B cell (primary cell): ENCODE data around the gene KEAP1. TPM values are rescaled to one million over a fixed set of nuclear protein-coding genes. Genes with fewer than 3 reads are reported as not detected.

Source experiments
- ATAC-seq: fragments of 200-7000 bp; cut with Tn5 transposase; one replicate; pipeline ENCODE4 v1.10.0; 2021; ENCODE audit warnings: low read depth, mild to moderate bottlenecking, moderate number of reproducible peaks, moderate library complexity
- CTCF ChIA-PET: fragments of 350-600 bp; sonication (Branson Sonifier 250); formaldehyde crosslinking; loops from one replicate; lab custom pipeline; 2021; ENCODE audit warnings: antibody characterized with exemption, inconsistent platforms; lab: Charles Lee
- POLR2A ChIA-PET: fragments of 350-600 bp; sonication (Branson Sonifier 250); formaldehyde crosslinking; loops from one replicate; lab custom pipeline; 2021; ENCODE audit warnings: antibody characterized with exemption; lab: Charles Lee
- DNase-seq: peaks from one replicate; pipeline ENCODE4 v3.0.0; 2013
- H2AFZ ChIP-seq: 2 replicates; pipeline ENCODE4 v1.6.1; 2012; ENCODE audit warnings: mild to moderate bottlenecking, low read depth, low read length; ENCODE audit not compliant: insufficient read depth, poor library complexity, severe bottlenecking
- H3K27ac ChIP-seq, 2 donors: 1 replicate in 1 of 2; 2 replicates in 1 of 2; pipeline ENCODE4 v1.5.1; 2012 to 2013; ENCODE audit warnings: low read length in 2 of 2, mild to moderate bottlenecking in 2 of 2, moderate library complexity in 1 of 2
- H3K27me3 ChIP-seq, 4 experiments: fragments of 200-600 bp in 1 of 4; sonication (generic) in 1 of 4; replicated peaks in 1 of 4; 1 replicate in 2 of 4; 2 replicates in 2 of 4; pipeline versions ENCODE4 v1.6.1 to v1.7.0; 2013 to 2016; ENCODE audit warnings: low read length in 3 of 4, mild to moderate bottlenecking in 2 of 4, mixed read lengths in 1 of 4, moderate library complexity in 1 of 4; ENCODE audit not compliant: insufficient read depth in 4 of 4, control insufficient read depth in 3 of 4; ENCODE audit errors: control extremely low read depth in 1 of 4
- H3K36me3 ChIP-seq, 2 experiments: replicated peaks in 1 of 2; 1 replicate in 1 of 2; 2 replicates in 1 of 2; pipeline versions ENCODE4 v1.6.1 to v1.7.1; 2013; ENCODE audit warnings: low read length in 1 of 2; ENCODE audit not compliant: insufficient read depth in 2 of 2, control insufficient read depth in 1 of 2; ENCODE audit errors: control extremely low read depth in 1 of 2, extremely low read depth in 1 of 2
- H3K4me1 ChIP-seq, 2 donors: fragments of 200-600 bp in 1 of 2; sonication (generic) in 1 of 2; 1 replicate in 1 of 2; 2 replicates in 1 of 2; pipeline versions ENCODE4 v1.5.1 to v1.6.1; 2013 to 2017; ENCODE audit warnings: low read length in 2 of 2; ENCODE audit not compliant: control insufficient read depth in 2 of 2, insufficient read depth in 2 of 2
- H3K4me2 ChIP-seq: replicated peaks from 2 replicates; pipeline ENCODE3; 2012; ENCODE audit warnings: mild to moderate bottlenecking, low read depth, low read length; ENCODE audit not compliant: poor library complexity, severe bottlenecking
- H3K4me3 ChIP-seq, 5 experiments: fragments of 200-600 bp in 1 of 5; sonication (generic) in 1 of 5; 1 replicate in 3 of 5; 2 replicates in 2 of 5; pipeline versions ENCODE4 v1.5.1 to v1.7.0; 2011 to 2016; ENCODE audit warnings: low read length in 4 of 5, mild to moderate bottlenecking in 4 of 5, low read depth in 2 of 5, control low read depth in 1 of 5, moderate library complexity in 1 of 5; ENCODE audit not compliant: insufficient read depth in 1 of 5; ENCODE audit errors: control extremely low read depth in 1 of 5, extremely low read depth in 1 of 5
- H3K79me2 ChIP-seq: fragments of 200-600 bp; sonication (generic); one replicate; pipeline ENCODE4 v1.6.0; 2016; ENCODE audit warnings: low read length; ENCODE audit not compliant: control insufficient read depth, insufficient read depth
- H3K9ac ChIP-seq: fragments of 200-600 bp; sonication (generic); 2 replicates; pipeline ENCODE4 v1.6.1; 2017; ENCODE audit warnings: mild to moderate bottlenecking, low read length, moderate library complexity
- H3K9me3 ChIP-seq, 3 donors: one replicate each; pipeline versions ENCODE4 v1.6.1 to v1.7.1; 2013; ENCODE audit warnings: low read length in 2 of 3; ENCODE audit not compliant: control insufficient read depth in 2 of 3, insufficient read depth in 1 of 3; ENCODE audit errors: control extremely low read depth in 1 of 3
- H4K20me1 ChIP-seq: 2 replicates; pipeline ENCODE4 v1.6.0; 2012; ENCODE audit warnings: mild to moderate bottlenecking, low read length; ENCODE audit not compliant: insufficient read depth, control insufficient read depth, poor library complexity, severe bottlenecking
- H3K27ac Mint-ChIP-seq: one replicate; pipeline ENCODE4 v1.8.0; 2021; ENCODE audit warnings: mixed read lengths
- H3K27me3 Mint-ChIP-seq: one replicate; pipeline ENCODE4 v1.8.0; 2021; ENCODE audit warnings: mixed read lengths
- H3K4me1 Mint-ChIP-seq: one replicate; pipeline ENCODE4 v1.8.0; 2021; ENCODE audit warnings: mixed read lengths
- H3K4me3 Mint-ChIP-seq: one replicate; pipeline ENCODE4 v1.8.0; 2021; ENCODE audit warnings: mixed read lengths
- H3K9me3 Mint-ChIP-seq: one replicate; pipeline ENCODE4 v1.8.0; 2022; ENCODE audit warnings: mixed read lengths; ENCODE audit not compliant: insufficient read depth
- EZH2 ChIP-seq: IDR thresholded peaks from 2 replicates; pipeline ENCODE4 v1.6.1; 2012; ENCODE audit warnings: borderline replicate concordance, low read depth, mild to moderate bottlenecking, moderate library complexity, low read length; ENCODE audit not compliant: insufficient read depth, poor library complexity, severe bottlenecking
- WGBS: methylation state at CpG from one replicate; pipeline ENCODE4 v1.1.5; 2013; ENCODE audit warnings: missing lambda C conversion rate; ENCODE audit not compliant: insufficient coverage; 5-methylcytosine and 5-hydroxymethylcytosine counted together
- intact Hi-C: fragments of 100-400 bp; cut with micrococcal nuclease; formaldehyde crosslinking; loops from one replicate; pipeline ENCODE4 v1.10.0; 2022
- polyA plus RNA-seq: library from polyadenylated mRNA; depleted of rRNA; stranded (reverse); fragments of >200 nt; gene quantifications from 2 replicates; pipeline ENCODE4 v1.2.3, GENCODE V29; 2012
- total RNA-seq, 2 donors: library from RNA; stranded (reverse); fragments of 120-200 nt in 1 of 2; gene quantifications; 1 replicate in 1 of 2; 2 replicates in 1 of 2; pipeline versions ENCODE4 v1.2.3 to v1.2.4, GENCODE V29; 2013 to 2022
- TF ChIP-seq, protein P1 (sequence below): fragments of 200-600 bp; IDR thresholded peaks from one replicate; pipeline ENCODE4 v1.8.0; 2022; ENCODE audit warnings: antibody characterized with exemption, mild to moderate bottlenecking

The KEAP1 gene
- total and polyA plus RNA-seq, 2 donors (not counting 1 experiment from before 2014, with no cell fraction given): 17.7 to 27.0 TPM

DNA sequence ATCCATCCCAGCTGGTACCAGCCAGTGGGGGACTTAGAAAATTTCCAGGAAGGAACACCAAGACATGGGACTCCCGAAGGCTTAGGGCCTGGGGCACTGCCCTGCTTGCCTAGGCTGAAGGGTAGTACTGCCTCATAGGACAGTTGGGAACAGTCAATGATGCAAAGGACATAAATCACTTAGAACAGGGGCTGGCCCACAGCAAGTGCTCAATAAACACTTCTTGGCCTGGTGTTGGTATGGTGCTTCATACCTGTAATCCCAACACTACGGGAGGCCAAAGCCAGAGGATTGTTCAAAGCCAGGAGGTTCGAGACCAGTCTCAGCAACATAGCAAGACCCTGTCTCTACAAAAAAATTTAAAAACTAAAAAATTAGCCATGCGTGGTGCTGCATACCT lies 5.8 kb downstream of the KEAP1 start:
- Histone ChIP-seq H3K4me1 (peaks cover 6 to 9% of the 10 kb centered on the region in 2 donors), H3K27ac (no peak overlapping the region), H3K79me2 (peaks cover 37% of the 10 kb centered on the region), H3K27me3 (no peaks in the 10 kb centered on the region), H3K4me2 (no peak overlapping the region), H3K9me3 (no peaks in the 10 kb centered on the region), H4K20me1 (no peaks in the 10 kb centered on the region), H3K4me3 (no peak overlapping the region), H2AFZ (no peak overlapping the region), H3K36me3 (peaks cover 0 to 13% of the 10 kb centered on the region in 2 experiments), H3K9ac (no peak overlapping the region)
- Mint-ChIP-seq H3K27me3 (no peaks in the 10 kb centered on the region), H3K9me3 (no peaks in the 10 kb centered on the region), H3K4me3 (no peak overlapping the region), H3K4me1 (peaks cover 20% of the 10 kb centered on the region), H3K27ac (no peak overlapping the region)
- intact Hi-C loops: no loop called here
- DNase-seq (no peak), ATAC-seq (no peak)
- ChIA-PET POLR2A (interaction anchor here (0.7 kb wide), 1 partner anchor 54 kb away, joined by 4 read pairs; no protein-coding TSS in a partner anchor), CTCF (no interaction called here)
- whole genome bisulfite sequencing: 94% methylated on average over 3 of the region's 4 CpGs
- TF ChIP-seq EZH2: no peak
- TF ChIP-seq, protein P1, sequence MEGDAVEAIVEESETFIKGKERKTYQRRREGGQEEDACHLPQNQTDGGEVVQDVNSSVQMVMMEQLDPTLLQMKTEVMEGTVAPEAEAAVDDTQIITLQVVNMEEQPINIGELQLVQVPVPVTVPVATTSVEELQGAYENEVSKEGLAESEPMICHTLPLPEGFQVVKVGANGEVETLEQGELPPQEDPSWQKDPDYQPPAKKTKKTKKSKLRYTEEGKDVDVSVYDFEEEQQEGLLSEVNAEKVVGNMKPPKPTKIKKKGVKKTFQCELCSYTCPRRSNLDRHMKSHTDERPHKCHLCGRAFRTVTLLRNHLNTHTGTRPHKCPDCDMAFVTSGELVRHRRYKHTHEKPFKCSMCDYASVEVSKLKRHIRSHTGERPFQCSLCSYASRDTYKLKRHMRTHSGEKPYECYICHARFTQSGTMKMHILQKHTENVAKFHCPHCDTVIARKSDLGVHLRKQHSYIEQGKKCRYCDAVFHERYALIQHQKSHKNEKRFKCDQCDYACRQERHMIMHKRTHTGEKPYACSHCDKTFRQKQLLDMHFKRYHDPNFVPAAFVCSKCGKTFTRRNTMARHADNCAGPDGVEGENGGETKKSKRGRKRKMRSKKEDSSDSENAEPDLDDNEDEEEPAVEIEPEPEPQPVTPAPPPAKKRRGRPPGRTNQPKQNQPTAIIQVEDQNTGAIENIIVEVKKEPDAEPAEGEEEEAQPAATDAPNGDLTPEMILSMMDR: no peak

DNA sequence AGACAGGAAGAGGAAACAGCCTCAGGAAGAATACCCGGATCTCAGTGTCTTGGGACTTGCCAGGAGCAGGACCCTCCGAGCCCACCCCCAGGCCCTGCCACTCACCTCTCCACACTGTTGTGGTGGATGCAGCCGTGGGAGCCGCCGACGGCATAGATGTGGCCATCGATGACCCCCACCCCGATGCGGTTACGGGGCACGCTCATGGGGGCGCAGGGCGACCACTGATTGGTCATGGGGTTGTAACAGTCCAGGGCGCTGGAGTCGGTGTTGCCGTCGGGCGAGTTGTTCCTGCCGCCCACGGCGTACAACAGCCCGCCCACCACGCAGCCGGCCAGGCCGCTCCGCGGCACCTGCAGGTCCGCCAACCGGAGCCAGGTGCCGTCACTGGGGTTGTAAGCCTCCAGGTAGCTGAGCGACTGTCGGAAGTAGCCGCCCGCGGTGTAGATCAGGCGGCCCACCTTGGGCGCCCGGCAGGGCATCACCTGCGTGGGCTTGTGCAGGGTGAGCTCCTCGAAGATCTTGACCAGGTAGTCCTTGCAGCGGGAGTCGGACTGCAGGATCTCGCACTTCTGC lies 11.6 kb downstream of the KEAP1 start:
- Mint-ChIP-seq H3K27me3 (no peaks in the 10 kb centered on the region), H3K4me3 (no peak overlapping the region), H3K9me3 (no peaks in the 10 kb centered on the region), H3K4me1 (peaks cover 3% of the 10 kb centered on the region), H3K27ac (no peak overlapping the region)
- H2AFZ ChIP-seq: no peak overlapping the region
- ChIA-PET CTCF (interaction anchor here (2.4 kb wide), 1 partner anchor 208 kb away, joined by 14 read pairs; no protein-coding TSS in a partner anchor), POLR2A (no interaction called here)
- H3K9me3 ChIP-seq: no peaks in the 10 kb centered on the region
- no peak for ATAC-seq
- no peaks in the 10 kb centered on the region for H3K4me1 ChIP-seq
- no peak for DNase-seq
- no peak overlapping the region for H3K27ac ChIP-seq
- peaks cover 20% of the 10 kb centered on the region for H3K79me2 ChIP-seq
- no peak overlapping the region for H3K9ac ChIP-seq
- H3K4me2 ChIP-seq: no peak overlapping the region
- 98% methylated on average over 43 of the region's 43 CpGs for WGBS
- TF ChIP-seq EZH2: no peak
- TF ChIP-seq, protein P1: no peak
- peaks cover 9% of the 10 kb centered on the region for H4K20me1 ChIP-seq
- no peaks in the 10 kb centered on the region for H3K27me3 ChIP-seq
- H3K4me3 ChIP-seq: no peak overlapping the region
- intact Hi-C loops: no loop called here
- peaks cover 0 to 28% of the 10 kb centered on the region in 2 experiments for H3K36me3 ChIP-seq
